Breast epithelium (tissue), 4 donors: ENCODE data around the gene CCDC39. TPM values are rescaled to one million over a fixed set of nuclear protein-coding genes. Genes with fewer than 3 reads are reported as not detected.

Experiments used
- DNase-seq, 2 donors: peaks; one replicate each; pipeline ENCODE4 v3.0.0-alpha.2; 2019; ENCODE audit warnings: low spot score in 2 of 2
- H3K27ac ChIP-seq, 2 donors: fragments of 200-600 bp; sonication (generic) in 1 of 2; one replicate each; pipeline ENCODE4 v1.5.1; 2016 to 2019; ENCODE audit warnings: mild to moderate bottlenecking in 1 of 2
- H3K27me3 ChIP-seq, 2 donors: fragments of 200-600 bp; sonication (generic) in 1 of 2; one replicate each; pipeline versions ENCODE4 v1.5.1 to v1.6.0; 2017 to 2019; ENCODE audit warnings: control low read depth in 1 of 2, mild to moderate bottlenecking in 1 of 2
- H3K36me3 ChIP-seq: fragments of 200-600 bp; one replicate; pipeline ENCODE4 v1.5.1; 2019
- H3K4me1 ChIP-seq, 2 donors: fragments of 200-600 bp; sonication (generic); one replicate each; pipeline ENCODE4 v1.5.1; 2016 to 2019; ENCODE audit warnings: control low read depth in 1 of 2
- H3K4me3 ChIP-seq, 3 donors: fragments of 200-600 bp; sonication (generic); 1 replicate in 2 of 3; 2 replicates in 1 of 3; pipeline ENCODE4 v1.5.1; 2016 to 2019; ENCODE audit warnings: mild to moderate bottlenecking in 3 of 3, moderate library complexity in 2 of 3
- H3K9me3 ChIP-seq, 2 donors: fragments of 200-600 bp; sonication (generic) in 1 of 2; one replicate each; pipeline ENCODE4 v1.5.1; 2016 to 2019; ENCODE audit warnings: control low read depth in 1 of 2
- POLR2A ChIP-seq: fragments of 450-650 bp; IDR thresholded peaks from one replicate; pipeline ENCODE4 v1.6.1; 2016; ENCODE audit warnings: antibody characterized with exemption, mild to moderate bottlenecking, moderate library complexity
- POLR2AphosphoS5 ChIP-seq, 3 donors: sonication (generic); formaldehyde crosslinking; IDR thresholded peaks; one replicate each; pipeline ENCODE4 v1.6.1; 2017; ENCODE audit warnings: antibody characterized with exemption in 3 of 3
- intact Hi-C: fragments of 100-400 bp; cut with DNase I; formaldehyde crosslinking; loops from one replicate; pipeline ENCODE4 v1.15.1; 2023; ENCODE audit warnings: low total_unique reads
- total RNA-seq, 3 donors: library from RNA; depleted of rRNA; stranded (reverse); fragments of >200 nt; gene quantifications; one replicate each; pipeline ENCODE4 v1.1.0, GENCODE V29; 2016
- TF ChIP-seq, protein P1 (sequence below), 3 donors: fragments of 450-650 bp; IDR thresholded peaks; one replicate each; pipeline ENCODE4 v1.5.1; 2016 to 2017; ENCODE audit warnings: antibody characterized with exemption in 3 of 3, mild to moderate bottlenecking in 3 of 3, moderate library complexity in 3 of 3

Gene CCDC39
- total RNA-seq, 3 donors from 2014 or later, result 0.32 to 0.33 TPM; not detected in 1

DNA sequence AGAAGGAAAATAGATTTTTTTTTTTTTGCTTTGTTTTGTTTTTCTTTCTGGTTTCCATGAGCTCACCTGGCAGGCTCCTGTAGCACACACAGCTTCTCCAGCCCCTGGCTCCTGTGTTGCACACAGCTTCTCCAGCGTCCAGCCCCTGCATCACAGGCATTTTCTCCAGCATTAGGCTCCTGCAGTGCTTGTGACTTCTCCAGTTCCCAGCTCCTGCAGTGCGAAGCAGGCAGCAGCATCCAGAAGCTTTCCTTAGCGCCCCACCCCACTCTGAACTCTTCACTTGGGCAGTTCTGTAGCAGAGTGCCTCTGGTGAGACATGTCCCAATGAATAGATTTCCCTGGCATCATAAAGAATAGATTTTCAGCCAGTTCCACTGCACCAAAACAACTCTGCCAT, 5.5 kb upstream of the CCDC39 start:
- Histone ChIP-seq H3K4me3 (no peak overlapping the region), H3K4me1 (no peaks in the 10 kb centered on the region), H3K36me3 (no peaks in the 10 kb centered on the region), H3K27me3 (no peaks in the 10 kb centered on the region), H3K9me3 (no peaks in the 10 kb centered on the region), H3K27ac (no peak overlapping the region)
- no peak for DNase-seq
- TF ChIP-seq, protein P1, sequence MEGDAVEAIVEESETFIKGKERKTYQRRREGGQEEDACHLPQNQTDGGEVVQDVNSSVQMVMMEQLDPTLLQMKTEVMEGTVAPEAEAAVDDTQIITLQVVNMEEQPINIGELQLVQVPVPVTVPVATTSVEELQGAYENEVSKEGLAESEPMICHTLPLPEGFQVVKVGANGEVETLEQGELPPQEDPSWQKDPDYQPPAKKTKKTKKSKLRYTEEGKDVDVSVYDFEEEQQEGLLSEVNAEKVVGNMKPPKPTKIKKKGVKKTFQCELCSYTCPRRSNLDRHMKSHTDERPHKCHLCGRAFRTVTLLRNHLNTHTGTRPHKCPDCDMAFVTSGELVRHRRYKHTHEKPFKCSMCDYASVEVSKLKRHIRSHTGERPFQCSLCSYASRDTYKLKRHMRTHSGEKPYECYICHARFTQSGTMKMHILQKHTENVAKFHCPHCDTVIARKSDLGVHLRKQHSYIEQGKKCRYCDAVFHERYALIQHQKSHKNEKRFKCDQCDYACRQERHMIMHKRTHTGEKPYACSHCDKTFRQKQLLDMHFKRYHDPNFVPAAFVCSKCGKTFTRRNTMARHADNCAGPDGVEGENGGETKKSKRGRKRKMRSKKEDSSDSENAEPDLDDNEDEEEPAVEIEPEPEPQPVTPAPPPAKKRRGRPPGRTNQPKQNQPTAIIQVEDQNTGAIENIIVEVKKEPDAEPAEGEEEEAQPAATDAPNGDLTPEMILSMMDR (IDR thresholded peaks at IDR 0.05), result no peak
- TF ChIP-seq POLR2AphosphoS5 (IDR thresholded peaks at IDR 0.05) (no peak), POLR2A (no peak)
- intact Hi-C loops, result no loop called here

GRCh38 chr3:180683816-180684215, 4.5 kb upstream of the CCDC39 start:
- TF ChIP-seq, protein P1 (IDR thresholded peaks at IDR 0.05), result no peak
- TF ChIP-seq POLR2A (no peak), POLR2AphosphoS5 (IDR thresholded peaks at IDR 0.05) (no peak)
- no peak overlapping the region for H3K4me3 ChIP-seq
- DNase-seq, result no peak
- intact Hi-C loops, result no loop called here
- no peaks in the 10 kb centered on the region for H3K4me1 ChIP-seq
- H3K27ac ChIP-seq, result no peak overlapping the region
- H3K9me3 ChIP-seq, result no peaks in the 10 kb centered on the region
- H3K27me3 ChIP-seq, result no peaks in the 10 kb centered on the region
- no peaks in the 10 kb centered on the region for H3K36me3 ChIP-seq

GRCh38 chr3:180680097-180680430, 775 bp upstream of the CCDC39 start:
- Histone ChIP-seq H3K4me3 (peak overlapping the region; percentile 53 to 78 (median 65)), H3K27me3 (no peaks in the 10 kb centered on the region), H3K36me3 (no peaks in the 10 kb centered on the region), H3K4me1 (no peaks in the 10 kb centered on the region), H3K9me3 (no peaks in the 10 kb centered on the region), H3K27ac (no peak overlapping the region)
- TF ChIP-seq POLR2A, result no peak
- TF ChIP-seq POLR2AphosphoS5 (IDR thresholded peaks at IDR 0.05), result no peak
- TF ChIP-seq, protein P1 (IDR thresholded peaks at IDR 0.05), result peak in 2 of 3 donors; percentile 20 to 24
- intact Hi-C loops, result no loop called here
- no peak for DNase-seq

DNA sequence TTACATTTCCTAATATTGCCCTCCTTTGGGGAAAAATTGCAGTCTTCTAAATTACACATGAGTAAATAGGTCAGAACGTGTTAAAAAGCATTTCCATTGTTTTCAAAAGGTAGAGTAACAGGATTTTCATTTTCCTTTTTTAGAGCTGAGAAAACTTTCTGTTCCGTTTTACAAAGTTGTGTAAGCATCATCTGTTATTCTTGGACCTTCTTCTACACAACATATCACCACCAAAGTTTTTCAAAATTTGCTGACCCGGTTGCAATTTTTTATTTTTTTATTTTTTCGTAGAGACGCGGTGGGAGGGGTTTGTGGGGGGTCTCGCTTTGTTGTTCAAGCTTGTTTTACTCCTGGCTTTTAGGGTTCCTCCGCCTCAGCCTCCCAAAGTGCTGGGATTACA, 1.1 kb downstream of the CCDC39 start:
- H3K36me3 ChIP-seq, result no peaks in the 10 kb centered on the region

DNA sequence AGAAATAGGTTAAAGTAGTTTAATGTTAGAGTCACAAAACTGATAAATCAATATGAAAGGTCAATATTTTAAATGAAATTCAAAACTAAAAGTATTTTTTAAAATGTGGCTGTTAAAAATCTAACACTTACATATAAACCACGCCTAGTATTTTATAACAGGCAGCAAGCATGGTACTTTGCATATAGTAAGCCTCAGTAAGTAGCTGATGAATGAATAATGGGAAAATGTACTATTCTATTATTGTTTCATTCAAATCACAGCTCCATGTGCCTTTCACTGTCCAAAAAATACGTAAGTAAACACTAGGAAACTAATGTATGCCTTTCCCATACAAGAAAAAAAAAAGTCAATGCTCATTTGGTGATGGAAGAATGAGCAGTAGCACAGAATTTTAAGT, 17.8 kb downstream of the CCDC39 start:
- TF ChIP-seq POLR2AphosphoS5 (IDR thresholded peaks at IDR 0.05) (no peak), POLR2A (no peak)
- TF ChIP-seq, protein P1 (IDR thresholded peaks at IDR 0.05), result no peak
- no peaks in the 10 kb centered on the region for H3K4me1 ChIP-seq
- H3K27ac ChIP-seq, result no peak overlapping the region
- intact Hi-C loops, result no loop called here
- no peaks in the 10 kb centered on the region for H3K27me3 ChIP-seq
- no peaks in the 10 kb centered on the region for H3K9me3 ChIP-seq
- no peak overlapping the region for H3K4me3 ChIP-seq
- DNase-seq, result no peak
- no peaks in the 10 kb centered on the region for H3K36me3 ChIP-seq

More for the DNA sequence above, 1.1 kb downstream of the CCDC39 start:
- Histone ChIP-seq H3K27ac (no peak overlapping the region), H3K4me3 (no peak overlapping the region), H3K27me3 (no peaks in the 10 kb centered on the region), H3K9me3 (no peaks in the 10 kb centered on the region), H3K4me1 (no peaks in the 10 kb centered on the region)
- intact Hi-C loops, result no loop called here
- TF ChIP-seq POLR2AphosphoS5 (IDR thresholded peaks at IDR 0.05) (no peak), POLR2A (no peak)
- DNase-seq, result no peak

GRCh38 chr3:180657094-180657493, 22.2 kb downstream of the CCDC39 start:
- no peak overlapping the region for H3K4me3 ChIP-seq
- H3K27ac ChIP-seq, result no peak overlapping the region
- no peaks in the 10 kb centered on the region for H3K27me3 ChIP-seq
- no peaks in the 10 kb centered on the region for H3K9me3 ChIP-seq
- intact Hi-C loops, result no loop called here
- DNase-seq, result no peak
- no peaks in the 10 kb centered on the region for H3K4me1 ChIP-seq
- H3K36me3 ChIP-seq, result no peaks in the 10 kb centered on the region
- TF ChIP-seq, protein P1 (IDR thresholded peaks at IDR 0.05), result no peak
- no peak for TF ChIP-seq POLR2A
- no peak for TF ChIP-seq POLR2AphosphoS5 (IDR thresholded peaks at IDR 0.05)
